Measurements from ENCODE around the gene MMP15. TPM values are rescaled to one million over a fixed set of nuclear protein-coding genes. Genes with fewer than 3 reads are reported as not detected.

Gene MMP15
- total RNA-seq, 1 donor from 2014 or later: 7.2 TPM

GRCh38 chr16:58040496-58040846 is 14.9 kb downstream of the MMP15 start:
- Histone ChIP-seq H3K9me3 (ENCODE audit: low read depth) (no peaks in the 10 kb centered on the region), H3K36me3 (no peaks in the 10 kb centered on the region), H2AFZ (replicated peaks) (no peak overlapping the region), H3K4me3 (no peak overlapping the region), H4K20me1 (ENCODE audit: low read depth) (no peaks in the 10 kb centered on the region), H3F3A (ENCODE audit: low read depth) (no peaks in the 10 kb centered on the region), H3K4me2 (no peak overlapping the region), H3K27ac (no peak overlapping the region), H3K27me3 (no peaks in the 10 kb centered on the region), H3K4me1 (no peaks in the 10 kb centered on the region), H3K9ac (no peak overlapping the region), H3K79me2 (ENCODE audit: low read depth) (no peaks in the 10 kb centered on the region)
- no peaks in the 10 kb centered on the region for H3K4me1 Mint-ChIP-seq
- no peak overlapping the region for H3K27ac Mint-ChIP-seq
- peaks cover 6% of the 10 kb centered on the region for H3K27me3 Mint-ChIP-seq (ENCODE audit: insufficient read depth, low read depth)
- TF ChIP-seq EZH2phosphoT487 (IDR thresholded peaks at IDR 0.05) (no peak), EZH2 (IDR thresholded peaks at IDR 0.05) (no peak), CTCF (IDR thresholded peaks at IDR 0.05) (no peak)
- DNase-seq (ENCODE audit: low spot score): no peak
- H3K36me3 Mint-ChIP-seq: no peaks in the 10 kb centered on the region
- no peak overlapping the region for H3K4me3 Mint-ChIP-seq
- no peaks in the 10 kb centered on the region for H3K9me3 Mint-ChIP-seq

- Histone ChIP-seq H3K27me3 (no peaks in the 10 kb centered on the region), H4K20me1 (ENCODE audit: low read depth) (no peaks in the 10 kb centered on the region), H3F3A (ENCODE audit: low read depth) (no peaks in the 10 kb centered on the region), H3K27ac (no peak overlapping the region), H3K36me3 (no peaks in the 10 kb centered on the region), H3K4me1 (no peaks in the 10 kb centered on the region), H3K9ac (no peak overlapping the region), H3K4me2 (no peak overlapping the region), H3K4me3 (no peak overlapping the region), H3K9me3 (ENCODE audit: low read depth) (no peaks in the 10 kb centered on the region), H2AFZ (replicated peaks) (no peak overlapping the region), H3K79me2 (ENCODE audit: low read depth) (no peaks in the 10 kb centered on the region)
- H3K36me3 Mint-ChIP-seq: no peaks in the 10 kb centered on the region
- peaks cover 6% of the 10 kb centered on the region for H3K27me3 Mint-ChIP-seq (ENCODE audit: insufficient read depth, low read depth)
- no peaks in the 10 kb centered on the region for H3K9me3 Mint-ChIP-seq
- H3K4me1 Mint-ChIP-seq: no peaks in the 10 kb centered on the region
- no peak overlapping the region for H3K4me3 Mint-ChIP-seq
- H3K27ac Mint-ChIP-seq: no peak overlapping the region
- DNase-seq (ENCODE audit: low spot score): no peak
- TF ChIP-seq EZH2 (IDR thresholded peaks at IDR 0.05): no peak
- TF ChIP-seq EZH2phosphoT487 (IDR thresholded peaks at IDR 0.05): no peak
- no peak for TF ChIP-seq CTCF (IDR thresholded peaks at IDR 0.05)
Measured at GRCh38 chr16:58040945-58041627, 15.5 kb downstream of the MMP15 start.

GRCh38 chr16:58041628-58041955 is 16.0 kb downstream of the MMP15 start:
- H3K4me3 ChIP-seq: no peak overlapping the region
- no peaks in the 10 kb centered on the region for H3F3A ChIP-seq (ENCODE audit: low read depth)
- no peak for DNase-seq (ENCODE audit: low spot score)
- H3K27me3 Mint-ChIP-seq (ENCODE audit: insufficient read depth, low read depth): peaks cover 6% of the 10 kb centered on the region
- H3K4me1 Mint-ChIP-seq: no peaks in the 10 kb centered on the region
- no peak overlapping the region for H3K4me2 ChIP-seq
- no peak for TF ChIP-seq EZH2 (IDR thresholded peaks at IDR 0.05)
- H3K27ac Mint-ChIP-seq: no peak overlapping the region
- no peaks in the 10 kb centered on the region for H3K36me3 Mint-ChIP-seq
- H3K4me3 Mint-ChIP-seq: no peak overlapping the region
- no peaks in the 10 kb centered on the region for H3K79me2 ChIP-seq (ENCODE audit: low read depth)
- no peak overlapping the region for H2AFZ ChIP-seq (replicated peaks)
- no peaks in the 10 kb centered on the region for H3K36me3 ChIP-seq
- no peak overlapping the region for H3K9ac ChIP-seq
- H3K4me1 ChIP-seq: no peaks in the 10 kb centered on the region
- no peak overlapping the region for H3K27ac ChIP-seq
- no peaks in the 10 kb centered on the region for H3K9me3 Mint-ChIP-seq
- H3K27me3 ChIP-seq: no peaks in the 10 kb centered on the region
- H4K20me1 ChIP-seq (ENCODE audit: low read depth): no peaks in the 10 kb centered on the region
- no peaks in the 10 kb centered on the region for H3K9me3 ChIP-seq (ENCODE audit: low read depth)

- no peak overlapping the region for H3K27ac Mint-ChIP-seq
- H3F3A ChIP-seq (ENCODE audit: low read depth): no peaks in the 10 kb centered on the region
- no peaks in the 10 kb centered on the region for H3K36me3 ChIP-seq
- peaks cover 4% of the 10 kb centered on the region for H3K27me3 Mint-ChIP-seq (ENCODE audit: insufficient read depth, low read depth)
- no peak overlapping the region for H3K9ac ChIP-seq
- H3K4me2 ChIP-seq: no peak overlapping the region
- H3K27ac ChIP-seq: no peak overlapping the region
- H3K4me1 ChIP-seq: peaks cover 4% of the 10 kb centered on the region
- no peak for DNase-seq (ENCODE audit: low spot score)
- H4K20me1 ChIP-seq (ENCODE audit: low read depth): no peaks in the 10 kb centered on the region
- H3K79me2 ChIP-seq (ENCODE audit: low read depth): no peaks in the 10 kb centered on the region
- TF ChIP-seq CTCF (IDR thresholded peaks at IDR 0.05): no peak
- TF ChIP-seq EZH2phosphoT487 (IDR thresholded peaks at IDR 0.05): no peak
- TF ChIP-seq EZH2 (IDR thresholded peaks at IDR 0.05): no peak
- no peaks in the 10 kb centered on the region for H3K27me3 ChIP-seq
- H2AFZ ChIP-seq (replicated peaks): no peak overlapping the region
- H3K4me3 Mint-ChIP-seq: no peak overlapping the region
- H3K4me1 Mint-ChIP-seq: no peaks in the 10 kb centered on the region
- H3K36me3 Mint-ChIP-seq: no peaks in the 10 kb centered on the region
- no peaks in the 10 kb centered on the region for H3K9me3 ChIP-seq (ENCODE audit: low read depth)
- no peak overlapping the region for H3K4me3 ChIP-seq
- H3K9me3 Mint-ChIP-seq: no peaks in the 10 kb centered on the region
Measured at GRCh38 chr16:58042001-58042885, 16.7 kb downstream of the MMP15 start.

Measured in neural progenitor cell (in vitro differentiated cells).